HepG2 (cell line): ENCODE measurements around the gene ZDHHC8. TPM values are rescaled to one million over a fixed set of nuclear protein-coding genes. Genes with fewer than 3 reads are reported as not detected.

ENCODE experiments used
- AGO2 ChIP-seq: fragments of 200-400 bp; formaldehyde crosslinking; optimal IDR thresholded peaks from 2 replicates; pipeline ENCODE3; 2017; ENCODE audit warnings: mild to moderate bottlenecking, low read depth, low read length, moderate library complexity
- ARID2 ChIP-seq: sonication (generic); formaldehyde crosslinking; IDR thresholded peaks from 2 replicates; pipeline ENCODE4 v1.8.1; 2022; ENCODE audit warnings: mild to moderate bottlenecking, missing genetic modification reagents, borderline replicate concordance
- ARNT ChIP-seq: fragments of 450-650 bp; IDR thresholded peaks from 2 replicates; pipeline ENCODE4 v1.6.1; 2017
- DMAP1 ChIP-seq: IDR thresholded peaks from 2 replicates; pipeline ENCODE4 v1.6.1; 2016
- ELF4 ChIP-seq: sonication (generic); formaldehyde crosslinking; IDR thresholded peaks from 2 replicates; pipeline ENCODE4 v1.5.0; 2020; ENCODE audit warnings: missing genetic modification reagents, mild to moderate bottlenecking, moderate library complexity, borderline replicate concordance
- FOXM1 ChIP-seq: sonication (generic); formaldehyde crosslinking; IDR thresholded peaks from 2 replicates; pipeline ENCODE4 v1.5.0; 2020; ENCODE audit warnings: missing genetic modification reagents
- KAT8 ChIP-seq: IDR thresholded peaks from 2 replicates; pipeline ENCODE4 v1.6.1; 2016; ENCODE audit warnings: missing genetic modification reagents, missing compliant biosample characterization
- KLF11 ChIP-seq: IDR thresholded peaks from 2 replicates; pipeline ENCODE4 v1.6.1; 2016; ENCODE audit warnings: missing compliant biosample characterization
- MEIS1 ChIP-seq: sonication (generic); formaldehyde crosslinking; IDR thresholded peaks from 2 replicates; pipeline ENCODE4 v1.9.0; 2021; ENCODE audit warnings: mild to moderate bottlenecking, missing genetic modification reagents, moderate library complexity, borderline replicate concordance
- MIER3 ChIP-seq: IDR thresholded peaks from 2 replicates; pipeline ENCODE4 v1.6.1; 2016; ENCODE audit warnings: missing compliant biosample characterization, borderline replicate concordance
- NCOA5 ChIP-seq: sonication (generic); formaldehyde crosslinking; IDR thresholded peaks from 2 replicates; pipeline ENCODE4 v1.4.0; 2020; ENCODE audit warnings: missing genetic modification reagents
- RFX5 ChIP-seq: IDR thresholded peaks from 2 replicates; pipeline ENCODE4 v1.6.1; 2011; ENCODE audit warnings: low read depth, low read length, improper control_type of control experiment
- ZNF136 ChIP-seq: sonication (generic); formaldehyde crosslinking; IDR thresholded peaks from 2 replicates; pipeline ENCODE4 v1.8.1; 2022; ENCODE audit warnings: low read depth, mild to moderate bottlenecking, moderate library complexity, missing genetic modification reagents
- ZNF24 ChIP-seq: fragments of 450-650 bp; IDR thresholded peaks from 2 replicates; pipeline ENCODE4 v1.6.1; 2017; ENCODE audit warnings: antibody characterized with exemption, mild to moderate bottlenecking
- ZNF3 ChIP-seq: IDR thresholded peaks from 2 replicates; pipeline ENCODE4 v1.7.0; 2017; ENCODE audit warnings: inconsistent platforms
- ZNF484 ChIP-seq: sonication (generic); formaldehyde crosslinking; IDR thresholded peaks from 2 replicates; pipeline ENCODE4 v1.5.1; 2020; ENCODE audit warnings: mild to moderate bottlenecking, low read depth, missing genetic modification reagents, borderline replicate concordance
- ZNF567 ChIP-seq: sonication (generic); formaldehyde crosslinking; IDR thresholded peaks from 2 replicates; pipeline ENCODE4 v1.8.1; 2023; ENCODE audit warnings: mild to moderate bottlenecking, missing genetic modification reagents, borderline replicate concordance
- ZNF619 ChIP-seq: sonication (generic); formaldehyde crosslinking; IDR thresholded peaks from 2 replicates; pipeline ENCODE4 v1.4.0; 2020; ENCODE audit warnings: mild to moderate bottlenecking, missing genetic modification reagents
- ZNF768 ChIP-seq: sonication (generic); formaldehyde crosslinking; IDR thresholded peaks from 2 replicates; pipeline ENCODE4 v1.4.0; 2020; ENCODE audit warnings: missing genetic modification reagents
- ZNF816 ChIP-seq: sonication (generic); formaldehyde crosslinking; IDR thresholded peaks from 2 replicates; pipeline ENCODE4 v1.8.0; 2022; ENCODE audit warnings: missing genetic modification reagents, mild to moderate bottlenecking, borderline replicate concordance
- polyA plus RNA-seq, 8 experiments: library from polyadenylated mRNA; depleted of rRNA in 3 of 8; stranded (reverse) in 7 of 8; unstranded in 1 of 8; fragments of >200 nt; fragmentation: Illumina TruSeq in 4 of 8; extraction: Trizol in 4 of 8; gene quantifications; 2 replicates each; pipeline versions ENCODE4 v1.2.1 to v1.2.3, GENCODE V29; 2011 to 2016; ENCODE audit warnings: low read depth in 4 of 8, missing spikeins in 1 of 8, mixed read lengths in 1 of 8; ENCODE audit not compliant: insufficient read depth in 1 of 8
- total RNA-seq, 5 experiments: library from RNA; depleted of rRNA; stranded (reverse); fragments of >200 nt; fragmentation: Illumina TruSeq; extraction: Trizol; gene quantifications; 2 replicates each; pipeline ENCODE4 v1.2.3, GENCODE V29; 2016; ENCODE audit warnings: low read depth in 1 of 5
- TF ChIP-seq, protein P1 (sequence below): sonication (generic); formaldehyde crosslinking; IDR thresholded peaks from 2 replicates; pipeline ENCODE4 v1.5.1; 2020; ENCODE audit warnings: mild to moderate bottlenecking, missing genetic modification reagents, moderate library complexity
- TF ChIP-seq, protein P2 (sequence below): sonication (generic); formaldehyde crosslinking; IDR thresholded peaks from 2 replicates; pipeline ENCODE4 v1.5.0; 2020; ENCODE audit warnings: missing genetic modification reagents
- TF ChIP-seq, protein P3 (sequence below): IDR thresholded peaks from 2 replicates; pipeline ENCODE4 v1.6.1; 2016; ENCODE audit warnings: missing biosample characterization, missing genetic modification reagents, low read depth
- TF ChIP-seq, protein P4 (sequence below): sonication (generic); formaldehyde crosslinking; IDR thresholded peaks from 2 replicates; pipeline ENCODE4 v1.8.0; 2023; ENCODE audit warnings: mild to moderate bottlenecking, missing genetic modification reagents
- TF ChIP-seq, protein P5 (sequence below): sonication (generic); formaldehyde crosslinking; IDR thresholded peaks from 2 replicates; pipeline ENCODE4 v1.4.0; 2020; ENCODE audit warnings: mild to moderate bottlenecking, low read depth, missing genetic modification reagents
- TF ChIP-seq, protein P6 (sequence below): IDR thresholded peaks from 2 replicates; pipeline ENCODE4 v1.6.1; 2018; ENCODE audit warnings: missing genetic modification reagents, mild to moderate bottlenecking, missing compliant biosample characterization

The ZDHHC8 gene
- total and polyA plus RNA-seq, 2 of the 13 experiments (the other 11 are each of a cell fraction or from before 2014, with no cell fraction given): 7.5 to 21.3 TPM

DNA sequence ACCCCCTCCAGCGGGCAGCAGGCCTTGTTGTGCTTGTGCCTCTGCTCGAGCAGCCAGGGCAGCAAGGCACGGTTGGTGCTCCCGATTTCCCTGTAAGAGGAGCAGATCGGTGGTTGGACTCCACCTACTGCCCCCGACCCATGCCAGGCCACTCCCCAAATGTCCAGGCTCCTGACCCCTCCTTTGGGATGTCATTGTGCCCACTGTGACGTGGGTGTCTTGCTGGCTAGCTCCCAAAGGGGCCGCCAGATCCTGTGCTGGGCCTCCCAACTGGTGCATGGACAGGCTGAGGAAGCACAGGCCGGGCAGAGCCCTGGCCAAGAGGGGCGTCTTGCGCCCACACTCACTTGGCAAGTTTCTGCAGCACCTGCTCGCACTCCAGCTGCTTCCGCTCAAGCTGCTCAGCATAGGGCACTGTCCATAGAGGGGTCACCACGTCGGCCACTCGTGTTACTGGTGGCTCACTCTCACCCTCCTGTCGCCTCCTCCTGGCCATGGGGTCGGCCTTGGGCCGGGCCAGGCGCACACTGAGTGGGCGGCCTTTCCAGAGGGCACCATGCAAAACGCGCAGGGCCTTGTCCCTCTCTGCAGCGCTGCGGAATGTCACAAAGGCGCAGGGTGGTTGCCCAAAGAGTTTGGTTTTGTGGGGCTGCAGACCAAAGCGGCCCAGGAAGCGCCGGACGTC is 15.8 kb upstream of the ZDHHC8 start, which contains the start of gene RANBP1 (continued):
- TF ChIP-seq, protein P1, sequence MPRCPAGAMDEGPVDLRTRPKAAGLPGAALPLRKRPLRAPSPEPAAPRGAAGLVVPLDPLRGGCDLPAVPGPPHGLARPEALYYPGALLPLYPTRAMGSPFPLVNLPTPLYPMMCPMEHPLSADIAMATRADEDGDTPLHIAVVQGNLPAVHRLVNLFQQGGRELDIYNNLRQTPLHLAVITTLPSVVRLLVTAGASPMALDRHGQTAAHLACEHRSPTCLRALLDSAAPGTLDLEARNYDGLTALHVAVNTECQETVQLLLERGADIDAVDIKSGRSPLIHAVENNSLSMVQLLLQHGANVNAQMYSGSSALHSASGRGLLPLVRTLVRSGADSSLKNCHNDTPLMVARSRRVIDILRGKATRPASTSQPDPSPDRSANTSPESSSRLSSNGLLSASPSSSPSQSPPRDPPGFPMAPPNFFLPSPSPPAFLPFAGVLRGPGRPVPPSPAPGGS: 0 out of 2 replicates have a peak, but pooled peaks have one; percentile 36
- TF ChIP-seq, protein P2, sequence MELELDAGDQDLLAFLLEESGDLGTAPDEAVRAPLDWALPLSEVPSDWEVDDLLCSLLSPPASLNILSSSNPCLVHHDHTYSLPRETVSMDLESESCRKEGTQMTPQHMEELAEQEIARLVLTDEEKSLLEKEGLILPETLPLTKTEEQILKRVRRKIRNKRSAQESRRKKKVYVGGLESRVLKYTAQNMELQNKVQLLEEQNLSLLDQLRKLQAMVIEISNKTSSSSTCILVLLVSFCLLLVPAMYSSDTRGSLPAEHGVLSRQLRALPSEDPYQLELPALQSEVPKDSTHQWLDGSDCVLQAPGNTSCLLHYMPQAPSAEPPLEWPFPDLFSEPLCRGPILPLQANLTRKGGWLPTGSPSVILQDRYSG (CRISPR knock-in tag): no peak
- TF ChIP-seq, protein P3, sequence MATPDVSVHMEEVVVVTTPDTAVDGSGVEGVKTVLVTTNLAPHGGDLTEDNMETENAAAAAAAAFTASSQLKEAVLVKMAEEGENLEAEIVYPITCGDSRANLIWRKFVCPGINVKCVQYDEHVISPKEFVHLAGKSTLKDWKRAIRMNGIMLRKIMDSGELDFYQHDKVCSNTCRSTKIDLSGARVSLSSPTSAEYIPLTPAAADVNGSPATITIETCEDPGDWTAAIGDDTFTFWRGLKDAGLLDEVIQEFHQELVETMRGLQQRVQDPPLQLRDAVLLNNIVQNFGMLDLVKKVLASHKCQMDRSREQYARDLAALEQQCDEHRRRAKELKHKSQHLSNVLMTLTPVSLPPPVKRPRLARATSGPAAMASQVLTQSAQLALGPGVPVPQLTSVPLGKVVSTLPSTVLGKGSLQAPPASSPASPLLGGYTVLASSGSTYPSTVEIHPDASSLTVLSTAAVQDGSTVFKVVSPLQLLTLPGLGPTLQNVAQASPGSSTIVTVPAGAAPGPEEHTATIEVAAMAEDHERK (CRISPR knock-in tag): no peak
- TF ChIP-seq, protein P4, sequence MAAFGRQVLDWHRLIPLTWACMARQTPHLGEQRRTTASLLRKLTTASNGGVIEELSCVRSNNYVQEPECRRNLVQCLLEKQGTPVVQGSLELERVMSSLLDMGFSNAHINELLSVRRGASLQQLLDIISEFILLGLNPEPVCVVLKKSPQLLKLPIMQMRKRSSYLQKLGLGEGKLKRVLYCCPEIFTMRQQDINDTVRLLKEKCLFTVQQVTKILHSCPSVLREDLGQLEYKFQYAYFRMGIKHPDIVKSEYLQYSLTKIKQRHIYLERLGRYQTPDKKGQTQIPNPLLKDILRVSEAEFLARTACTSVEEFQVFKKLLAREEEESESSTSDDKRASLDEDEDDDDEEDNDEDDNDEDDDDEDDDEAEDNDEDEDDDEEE (CRISPR knock-in tag): no peak
- no peak for TF ChIP-seq RFX5
- TF ChIP-seq NCOA5 (CRISPR knock-in tag): no peak
- TF ChIP-seq AGO2: peak; percentile 17
- TF ChIP-seq ARID2 (CRISPR knock-in tag): no peak
- no peak for TF ChIP-seq ZNF3 (CRISPR knock-in tag)
- no peak for TF ChIP-seq MEIS1
- no peak for TF ChIP-seq ZNF484 (CRISPR knock-in tag)
- TF ChIP-seq ZNF136: no peak
- 0 out of 2 replicates have a peak, but pooled peaks have one; percentile 12 for TF ChIP-seq ZNF768
- no peak for TF ChIP-seq KAT8
- no peak for TF ChIP-seq ZNF816 (CRISPR knock-in tag)
- no peak for TF ChIP-seq KLF11 (CRISPR knock-in tag)
- TF ChIP-seq ZNF24: no peak
- TF ChIP-seq MIER3: no peak
- TF ChIP-seq, protein P5, sequence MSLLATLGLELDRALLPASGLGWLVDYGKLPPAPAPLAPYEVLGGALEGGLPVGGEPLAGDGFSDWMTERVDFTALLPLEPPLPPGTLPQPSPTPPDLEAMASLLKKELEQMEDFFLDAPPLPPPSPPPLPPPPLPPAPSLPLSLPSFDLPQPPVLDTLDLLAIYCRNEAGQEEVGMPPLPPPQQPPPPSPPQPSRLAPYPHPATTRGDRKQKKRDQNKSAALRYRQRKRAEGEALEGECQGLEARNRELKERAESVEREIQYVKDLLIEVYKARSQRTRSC (CRISPR knock-in tag): no peak
- TF ChIP-seq ZNF619 (CRISPR knock-in tag): no peak
- no peak for TF ChIP-seq ZNF567 (CRISPR knock-in tag)
- no peak for TF ChIP-seq ARNT
- no peak for TF ChIP-seq FOXM1 (CRISPR knock-in tag)
- no peak for TF ChIP-seq DMAP1 (CRISPR knock-in tag)
- TF ChIP-seq ELF4 (CRISPR knock-in tag): no peak
- TF ChIP-seq, protein P6, sequence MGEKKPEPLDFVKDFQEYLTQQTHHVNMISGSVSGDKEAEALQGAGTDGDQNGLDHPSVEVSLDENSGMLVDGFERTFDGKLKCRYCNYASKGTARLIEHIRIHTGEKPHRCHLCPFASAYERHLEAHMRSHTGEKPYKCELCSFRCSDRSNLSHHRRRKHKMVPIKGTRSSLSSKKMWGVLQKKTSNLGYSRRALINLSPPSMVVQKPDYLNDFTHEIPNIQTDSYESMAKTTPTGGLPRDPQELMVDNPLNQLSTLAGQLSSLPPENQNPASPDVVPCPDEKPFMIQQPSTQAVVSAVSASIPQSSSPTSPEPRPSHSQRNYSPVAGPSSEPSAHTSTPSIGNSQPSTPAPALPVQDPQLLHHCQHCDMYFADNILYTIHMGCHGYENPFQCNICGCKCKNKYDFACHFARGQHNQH: no peak
